Right cardiac atrium (tissue), 5 donors: ENCODE measurements around the gene CLPTM1L. TPM values are rescaled to one million over a fixed set of nuclear protein-coding genes. Genes with fewer than 3 reads are reported as not detected.
"Not testable (repeated sequence)": the region's sequence is repeated elsewhere in the genome, so short reads cannot be mapped to it uniquely, and the experiment has no call there.

Source experiments
- ATAC-seq, 2 donors: fragments of 200-7000 bp; cut with Tn5 transposase; one replicate each; pipeline versions ENCODE4 v1.8.0 to v1.9.1; 2020; ENCODE audit warnings: moderate library complexity in 2 of 2, mild to moderate bottlenecking in 1 of 2
- DNase-seq, 3 donors: peaks; one replicate each; pipeline ENCODE4 v3.0.0-alpha.2; 2020
- H3K27ac ChIP-seq: one replicate; pipeline ENCODE4 v1.5.1; 2013; ENCODE audit warnings: mild to moderate bottlenecking, low read length, control low read depth, moderate library complexity
- H3K27me3 ChIP-seq: one replicate; pipeline ENCODE4 v1.6.1; 2013; ENCODE audit not compliant: control insufficient read depth, insufficient read depth
- H3K4me1 ChIP-seq: one replicate; pipeline ENCODE4 v1.6.1; 2013; ENCODE audit warnings: low read length; ENCODE audit not compliant: control insufficient read depth, insufficient read depth
- H3K4me3 ChIP-seq: one replicate; pipeline ENCODE4 v1.5.1; 2013; ENCODE audit warnings: low read length, control low read depth
- H3K9me3 ChIP-seq: one replicate; pipeline ENCODE4 v1.6.1; 2013; ENCODE audit warnings: low read length; ENCODE audit not compliant: control insufficient read depth
- WGBS: extraction: QIAGEN DNeasy Blood & Tissue Kit; methylation state at CpG from one replicate; pipeline ENCODE4 v1.1.7; 2013; 5-methylcytosine and 5-hydroxymethylcytosine counted together
- intact Hi-C, 4 donors: fragments of 100-400 bp; cut with DNase I; formaldehyde crosslinking; loops; one replicate each; pipeline versions ENCODE4 v1.11.0 to v1.14.0; 2022 to 2023
- polyA plus RNA-seq: library from polyadenylated mRNA; stranded (reverse); fragments of 200-250 nt; gene quantifications from one replicate; pipeline ENCODE4 v1.2.3, GENCODE V29; 2013
- total RNA-seq, 4 donors: library from RNA; stranded (reverse); fragmentation: NEBNext Ultra II Directional; extraction: Animal tissue kit (Norgen Biotek cat#: 25700); gene quantifications; one replicate each; pipeline ENCODE4 v1.2.1, GENCODE V29; 2021
- donor health status: healthy with polysubstance abuse.
- donor health status: DM: no; HTN: yes; CAD: no.
- donor health status: DM: no; HTN: no; CAD: no.
- donor health status: DM: no; HTN: yes; CAD: no; lungs with severe emphysema.
- donor health status: DM: yes; HTN: yes; CAD: no.

The CLPTM1L gene
- total and polyA plus RNA-seq, 5 donors = 43.9 to 62.7 (median 47.5) TPM

GRCh38 chr5:1331861-1332405, 13.0 kb downstream of the CLPTM1L start:
- 92% methylated on average over 11 of the region's 11 CpGs for WGBS
- Histone ChIP-seq H3K4me1 (no peaks in the 10 kb centered on the region), H3K27me3 (no peaks in the 10 kb centered on the region), H3K4me3 (no peak overlapping the region), H3K27ac (no peak overlapping the region), H3K9me3 (no peaks in the 10 kb centered on the region)
- peak in 1 of 3 donors; percentile 25 for DNase-seq
- intact Hi-C loops = no loop called here
- ATAC-seq = no peak

- DNase-seq (peak in 1 of 3 donors; percentile 48), ATAC-seq (peak; percentile 43 to 53)
- Histone ChIP-seq H3K9me3 (no peaks in the 10 kb centered on the region), H3K4me3 (no peak overlapping the region), H3K27ac (peak overlapping the region; percentile 6), H3K4me1 (no peaks in the 10 kb centered on the region), H3K27me3 (no peaks in the 10 kb centered on the region)
- intact Hi-C loops = no loop called here
- 92% methylated on average over 35 of the region's 35 CpGs for WGBS
Observed at GRCh38 chr5:1330847-1331831, 13.8 kb downstream of the CLPTM1L start.

GRCh38 chr5:1330146-1330846, 14.6 kb downstream of the CLPTM1L start:
- whole genome bisulfite sequencing = 86% methylated on average over 23 of the region's 23 CpGs
- H3K9me3 ChIP-seq = no peaks in the 10 kb centered on the region
- DNase-seq (peak in 1 of 3 donors; percentile 72), ATAC-seq (peak; percentile 71 to 72)
- no peak overlapping the region for H3K4me3 ChIP-seq
- no peaks in the 10 kb centered on the region for H3K27me3 ChIP-seq
- H3K27ac ChIP-seq = peak overlapping the region; percentile 28
- intact Hi-C loops = no loop called here
- H3K4me1 ChIP-seq = no peaks in the 10 kb centered on the region

- intact Hi-C loops = no loop called here
- ATAC-seq = no peak
- H3K4me3 ChIP-seq = no peak overlapping the region
Observed at GRCh38 chr5:1329111-1329579, 15.8 kb downstream of the CLPTM1L start.

GRCh38 chr5:1328237-1329110, 16.4 kb downstream of the CLPTM1L start:
- 75% methylated on average over 7 of the region's 7 CpGs for WGBS
- H3K27me3 ChIP-seq, H3K27ac ChIP-seq, ATAC-seq, H3K4me3 ChIP-seq, intact Hi-C loops, H3K9me3 ChIP-seq, H3K4me1 ChIP-seq: not testable (repeated sequence)
- peak in 1 of 3 donors; percentile 11 for DNase-seq

More at GRCh38 chr5:1329111-1329579, 15.8 kb downstream of the CLPTM1L start:
- no peaks in the 10 kb centered on the region for H3K27me3 ChIP-seq
- no peak for DNase-seq
- no peak overlapping the region for H3K27ac ChIP-seq
- no peaks in the 10 kb centered on the region for H3K4me1 ChIP-seq
- no peaks in the 10 kb centered on the region for H3K9me3 ChIP-seq
- WGBS = 98% methylated on average over 9 of the region's 9 CpGs

GRCh38 chr5:1326901-1327756, 17.8 kb downstream of the CLPTM1L start:
- not testable (repeated sequence) for ATAC-seq
- DNase-seq = peak in 1 of 3 donors; percentile 15

GRCh38 chr5:1326532-1326875, 18.4 kb downstream of the CLPTM1L start:
- ATAC-seq, DNase-seq, H3K9me3 ChIP-seq, H3K27me3 ChIP-seq, H3K4me3 ChIP-seq, H3K4me1 ChIP-seq, H3K27ac ChIP-seq, intact Hi-C loops: not testable (repeated sequence)
- WGBS = 59% methylated on average over 5 of the region's 5 CpGs

More at GRCh38 chr5:1326901-1327756, 17.8 kb downstream of the CLPTM1L start:
- intact Hi-C loops, H3K27me3 ChIP-seq, H3K9me3 ChIP-seq, H3K4me3 ChIP-seq, H3K27ac ChIP-seq, H3K4me1 ChIP-seq: not testable (repeated sequence)
- 43% methylated on average over 6 of the region's 6 CpGs for WGBS

GRCh38 chr5:1325870-1326531, 18.9 kb downstream of the CLPTM1L start:
- ATAC-seq (no peak), DNase-seq (peak in 1 of 3 donors; percentile 43)
- intact Hi-C loops = no loop called here
- H3K4me1 ChIP-seq = no peaks in the 10 kb centered on the region
- H3K4me3 ChIP-seq = no peak overlapping the region
- H3K9me3 ChIP-seq = no peaks in the 10 kb centered on the region
- H3K27me3 ChIP-seq = no peaks in the 10 kb centered on the region
- H3K27ac ChIP-seq = no peak overlapping the region
- 84% methylated on average over 22 of the region's 22 CpGs for WGBS

GRCh38 chr5:1325191-1325741, 19.6 kb downstream of the CLPTM1L start:
- ATAC-seq (peak; percentile 32 to 45), DNase-seq (no peak)
- intact Hi-C loops = no loop called here
- Histone ChIP-seq H3K27me3 (no peaks in the 10 kb centered on the region), H3K4me1 (no peaks in the 10 kb centered on the region), H3K9me3 (no peaks in the 10 kb centered on the region), H3K27ac (no peak overlapping the region), H3K4me3 (no peak overlapping the region)
- 92% methylated on average over 17 of the region's 17 CpGs for WGBS
